ENCODE results near the gene MYBPH. TPM values are rescaled to one million over a fixed set of nuclear protein-coding genes. Genes with fewer than 3 reads are reported as not detected.
A peak's percentile ranks its signal among the peaks of the same experiment; 100 is the strongest.

The MYBPH gene
- total RNA-seq, 1 donor from 2014 or later: not detected

- DNase-seq (ENCODE audit: low read depth): no peak
These were observed 27.0 kb downstream of the MYBPH start for GRCh38 chr1:203148579-203148978.

- DNase-seq (ENCODE audit: low read depth): no peak
These were observed 27.5 kb downstream of the MYBPH start for GRCh38 chr1:203148127-203148526.

DNA sequence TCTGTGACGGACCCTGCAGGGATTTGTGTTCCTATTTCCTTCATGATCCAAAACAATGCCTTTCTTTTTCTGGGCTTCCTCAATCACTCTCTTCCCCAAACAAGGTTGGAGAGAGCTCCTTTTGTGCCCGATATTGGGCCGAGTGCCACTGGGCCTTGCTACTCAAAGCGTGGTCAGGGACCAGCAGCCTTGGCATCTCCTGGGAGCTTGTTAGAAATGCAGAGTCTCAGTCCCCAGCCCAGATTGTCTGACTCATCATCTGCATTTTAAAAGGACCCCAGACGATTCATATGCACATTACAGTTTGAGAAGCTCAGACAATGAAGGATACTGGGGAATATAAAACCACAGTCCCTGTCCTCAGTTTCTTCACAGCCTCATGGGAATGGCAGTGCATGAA is 28.2 kb downstream of the MYBPH start:
- no peak for DNase-seq (ENCODE audit: low read depth)

DNA sequence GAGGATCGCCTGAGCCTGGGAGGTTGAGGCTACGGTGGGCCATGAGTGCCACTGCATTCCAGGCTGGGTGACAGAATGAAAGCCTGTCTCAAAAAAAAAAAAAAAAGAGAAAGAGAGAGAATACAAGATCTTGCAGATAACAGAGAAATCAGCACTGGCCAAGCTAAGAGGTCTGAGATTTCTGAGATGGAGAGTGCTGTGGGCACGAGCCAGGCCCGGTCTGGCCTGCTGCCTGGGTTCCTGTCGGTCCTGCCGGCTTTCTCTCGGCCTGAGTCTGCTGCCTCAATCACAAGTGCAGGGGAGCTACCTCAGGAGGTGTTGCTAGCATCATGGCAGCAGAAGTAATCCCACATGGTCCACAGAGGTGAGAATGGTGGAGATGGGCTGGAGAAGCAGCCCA is 29.1 kb downstream of the MYBPH start:
- no peak for DNase-seq (ENCODE audit: low read depth)

DNA sequence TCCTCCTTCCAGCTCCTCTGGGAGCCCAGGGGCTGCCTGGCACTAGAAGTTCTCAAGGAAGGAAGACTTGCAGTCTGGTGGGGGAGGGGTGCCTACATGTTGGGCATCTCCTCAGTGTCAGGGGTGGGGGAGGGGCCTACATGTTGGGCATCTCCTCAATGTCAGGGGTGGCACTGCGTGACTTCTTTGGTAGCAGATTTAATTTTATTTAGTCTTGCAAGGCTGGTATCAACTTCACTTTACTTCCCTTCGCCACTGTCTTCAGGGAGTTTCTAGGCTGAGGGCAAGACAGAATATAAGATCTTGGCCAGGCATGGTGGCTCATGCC is 29.6 kb downstream of the MYBPH start:
- DNase-seq (ENCODE audit: low read depth): no peak

DNA sequence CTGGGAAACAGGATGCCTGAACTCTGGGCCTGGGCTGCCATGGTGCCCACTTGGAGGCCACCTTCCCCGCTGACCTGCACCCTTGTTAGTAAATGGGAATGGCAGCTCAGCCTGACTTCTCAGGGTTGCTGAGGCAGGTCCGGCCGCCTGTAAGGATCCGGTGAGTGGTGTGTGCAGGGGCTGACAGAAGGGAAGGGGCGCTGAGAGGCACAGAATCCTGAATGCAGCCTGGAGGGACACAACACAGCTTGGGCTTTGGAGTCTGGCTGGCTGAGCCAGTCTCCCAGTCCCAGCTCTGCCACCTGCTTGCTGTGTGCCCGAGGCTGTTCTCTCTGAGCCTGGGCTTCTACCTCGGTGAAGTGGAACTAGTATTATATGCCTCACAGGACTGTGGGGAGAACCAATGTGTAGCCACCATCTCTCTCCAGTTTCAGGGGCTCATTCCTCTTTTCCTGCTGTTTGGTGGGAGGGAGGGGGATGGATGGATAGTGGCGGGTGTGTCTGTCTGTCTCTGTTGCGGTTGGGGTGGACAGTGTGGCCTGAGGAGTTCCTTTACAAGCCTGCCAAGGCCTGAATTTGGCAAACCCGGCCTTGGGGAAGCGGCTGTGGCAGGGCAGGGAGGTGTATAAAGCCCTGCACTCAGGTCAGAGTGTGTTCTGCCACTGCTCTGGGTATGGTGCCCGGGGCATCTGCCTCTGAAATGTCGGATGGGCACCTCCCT is 30.1 kb downstream of the MYBPH start:
- no peak for DNase-seq (ENCODE audit: low read depth)

DNA sequence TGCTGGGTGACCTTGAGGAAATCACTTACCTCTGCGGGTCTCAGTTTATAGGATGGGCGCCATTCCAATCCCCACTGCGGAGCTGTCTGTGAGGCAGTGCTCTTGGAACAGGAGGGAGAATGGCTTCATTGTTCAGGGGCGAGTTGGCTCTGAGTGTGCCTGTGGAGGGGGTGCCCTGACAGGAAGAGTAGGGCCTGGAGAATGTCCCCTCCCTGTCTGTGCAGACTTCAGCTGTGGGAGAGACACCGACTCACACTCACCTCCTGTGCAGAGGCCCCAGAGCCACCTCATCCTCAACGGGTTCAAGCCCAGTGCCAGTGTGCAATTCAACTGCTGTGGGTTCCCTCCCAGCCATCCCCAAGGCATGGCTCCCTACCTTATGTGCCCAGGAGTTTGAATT is 31.0 kb downstream of the MYBPH start:
- DNase-seq (ENCODE audit: low read depth): no peak

GRCh38 chr1:203143641-203144040 is 32.0 kb downstream of the MYBPH start:
- no peak for DNase-seq (ENCODE audit: low read depth)

DNA sequence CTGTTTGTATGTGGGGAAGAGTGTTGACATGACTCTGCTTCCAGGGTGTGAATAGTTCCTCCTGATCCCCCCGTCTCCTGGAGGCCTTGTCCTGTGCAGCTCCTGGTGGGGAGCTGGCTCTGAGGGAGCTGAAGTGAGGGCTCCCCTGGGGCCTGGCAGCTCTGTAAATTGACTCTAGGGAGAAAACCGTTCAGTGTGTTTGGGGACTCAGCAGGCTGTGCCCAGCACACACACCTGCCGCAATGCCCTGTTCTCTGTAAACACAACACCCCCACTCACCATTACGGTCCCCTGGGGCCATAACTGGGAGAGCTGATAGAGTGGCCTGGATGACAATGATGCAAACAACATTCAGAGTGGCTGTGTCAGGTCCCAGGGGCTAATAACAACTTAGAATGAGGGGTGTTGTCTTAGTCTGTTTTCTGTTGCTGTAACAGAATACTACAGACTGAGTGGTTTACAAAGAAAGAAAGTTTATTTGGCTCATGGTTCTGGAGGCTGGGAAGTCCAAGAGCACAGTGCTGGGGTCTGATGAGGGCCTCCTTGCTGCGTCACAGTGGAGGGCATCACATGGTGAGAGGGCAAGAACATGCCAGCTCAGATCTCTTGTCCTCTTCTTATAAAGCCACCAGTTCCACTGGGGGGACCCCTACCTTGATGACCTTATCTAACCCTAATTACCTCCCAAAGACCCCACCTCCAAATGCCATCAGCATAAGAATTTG is 32.8 kb downstream of the MYBPH start:
- DNase-seq (ENCODE audit: low read depth): no peak

GRCh38 chr1:203142124-203142523 is 33.5 kb downstream of the MYBPH start:
- DNase-seq (ENCODE audit: low read depth): no peak

GRCh38 chr1:203140743-203141520 is 34.7 kb downstream of the MYBPH start:
- DNase-seq (ENCODE audit: low read depth): no peak

GRCh38 chr1:203139976-203140475 is 35.6 kb downstream of the MYBPH start:
- no peak for DNase-seq (ENCODE audit: low read depth)

GRCh38 chr1:203138066-203138465 is 37.6 kb downstream of the MYBPH start:
- no peak for DNase-seq (ENCODE audit: low read depth)

- DNase-seq (ENCODE audit: low read depth): no peak
These were observed 38.3 kb downstream of the MYBPH start for GRCh38 chr1:203137324-203137723.

DNA sequence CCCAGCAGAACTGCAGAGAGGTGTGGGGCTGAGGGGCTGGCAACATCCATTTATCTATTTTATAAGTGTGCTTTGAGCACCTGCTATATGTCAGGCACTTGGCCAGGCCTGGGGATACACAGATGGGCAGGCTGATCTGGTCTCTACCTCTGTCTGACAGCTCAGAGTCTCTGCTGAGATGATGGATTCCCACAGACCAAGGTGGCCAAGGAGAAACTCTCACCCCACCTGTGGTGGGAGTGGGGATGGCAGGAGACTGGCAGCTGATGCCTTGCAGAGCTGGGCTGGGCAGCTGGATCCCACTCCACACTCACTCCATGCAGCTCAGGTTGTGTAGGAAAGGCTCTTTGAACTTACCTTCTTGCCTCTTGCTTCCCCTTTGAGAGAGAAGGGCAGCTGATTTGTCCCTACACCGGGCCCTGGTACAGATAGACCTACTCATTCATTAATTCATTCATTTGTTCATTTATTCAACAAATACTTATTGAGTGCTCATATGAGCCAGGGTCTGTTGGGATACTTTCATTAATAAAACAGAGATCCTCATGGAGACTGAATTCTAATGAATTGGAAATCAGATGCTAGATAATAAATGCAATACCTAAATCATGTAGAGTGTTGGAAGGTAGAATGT is 39.1 kb downstream of the MYBPH start:
- no peak for DNase-seq (ENCODE audit: low read depth)

DNA sequence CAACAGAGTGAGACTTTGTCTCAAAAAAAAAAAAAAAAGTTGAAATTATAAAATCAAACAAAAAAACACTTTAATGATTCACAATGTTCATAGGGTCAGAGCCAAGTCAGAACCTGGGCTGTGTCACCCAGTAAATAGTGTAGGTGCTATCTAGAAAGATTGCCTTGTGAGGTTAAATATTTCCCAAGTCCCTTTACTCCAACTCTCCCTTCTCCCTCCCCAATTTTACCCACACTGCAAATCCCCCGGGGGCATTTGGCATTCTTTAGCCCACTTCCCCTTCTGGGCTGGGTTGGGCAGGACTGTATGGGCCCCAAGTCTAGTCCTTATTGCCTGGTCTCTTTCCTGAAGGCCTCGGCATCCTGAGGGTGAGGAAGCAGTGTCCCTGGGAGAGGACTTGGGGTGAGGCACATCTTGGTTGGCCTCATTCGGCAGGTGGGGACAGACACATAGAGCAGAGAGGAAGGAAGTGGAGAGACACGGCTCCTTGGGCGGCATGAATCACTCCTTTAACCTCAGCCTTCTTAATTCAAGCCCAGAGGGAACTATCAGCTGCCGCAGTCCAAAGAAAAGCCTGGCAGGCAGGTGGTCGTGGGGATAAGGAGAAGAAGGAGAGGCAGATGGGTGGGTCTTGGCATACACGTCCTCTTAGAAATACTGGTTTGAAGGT is 39.9 kb downstream of the MYBPH start:
- DNase-seq (ENCODE audit: low read depth): peak; percentile 72

DNA sequence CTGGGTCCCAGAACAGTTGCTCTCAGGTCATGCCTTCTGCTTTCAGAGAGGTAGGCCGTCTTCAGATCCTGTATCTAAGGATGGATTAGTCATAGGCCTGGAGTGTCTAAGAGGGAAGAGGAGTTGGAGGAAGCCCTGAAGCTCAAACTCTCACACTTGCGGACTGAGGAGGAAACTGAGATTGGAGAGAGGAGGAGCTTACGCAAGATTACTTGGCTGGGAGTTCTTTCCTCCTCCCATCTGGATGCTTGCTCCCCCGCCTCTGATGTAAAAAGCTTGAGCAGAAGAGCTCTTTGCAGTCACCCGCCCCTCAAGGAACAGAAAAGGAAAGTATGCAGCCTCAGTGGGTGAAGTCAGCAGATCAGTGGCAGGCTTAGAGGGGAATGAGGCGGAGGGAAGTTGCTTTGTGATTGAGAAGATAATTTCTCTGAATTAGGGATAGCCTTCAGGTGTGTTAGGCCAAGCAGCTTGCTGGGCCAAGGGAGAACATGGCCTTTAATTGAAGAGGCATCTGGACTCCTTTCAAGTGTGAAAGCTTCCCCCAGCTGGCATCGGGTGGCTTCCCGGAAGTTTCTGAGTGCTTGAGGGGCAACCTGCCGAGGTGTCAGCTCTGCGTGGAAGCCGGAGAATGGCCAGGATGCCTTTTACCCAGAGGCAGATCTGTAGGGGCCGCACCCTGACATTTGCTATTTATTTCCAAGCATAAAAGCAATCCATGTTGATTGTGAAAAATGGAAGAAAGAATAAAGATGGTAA is 41.5 kb downstream of the MYBPH start:
- DNase-seq (ENCODE audit: low read depth): peak; percentile 64

DNA sequence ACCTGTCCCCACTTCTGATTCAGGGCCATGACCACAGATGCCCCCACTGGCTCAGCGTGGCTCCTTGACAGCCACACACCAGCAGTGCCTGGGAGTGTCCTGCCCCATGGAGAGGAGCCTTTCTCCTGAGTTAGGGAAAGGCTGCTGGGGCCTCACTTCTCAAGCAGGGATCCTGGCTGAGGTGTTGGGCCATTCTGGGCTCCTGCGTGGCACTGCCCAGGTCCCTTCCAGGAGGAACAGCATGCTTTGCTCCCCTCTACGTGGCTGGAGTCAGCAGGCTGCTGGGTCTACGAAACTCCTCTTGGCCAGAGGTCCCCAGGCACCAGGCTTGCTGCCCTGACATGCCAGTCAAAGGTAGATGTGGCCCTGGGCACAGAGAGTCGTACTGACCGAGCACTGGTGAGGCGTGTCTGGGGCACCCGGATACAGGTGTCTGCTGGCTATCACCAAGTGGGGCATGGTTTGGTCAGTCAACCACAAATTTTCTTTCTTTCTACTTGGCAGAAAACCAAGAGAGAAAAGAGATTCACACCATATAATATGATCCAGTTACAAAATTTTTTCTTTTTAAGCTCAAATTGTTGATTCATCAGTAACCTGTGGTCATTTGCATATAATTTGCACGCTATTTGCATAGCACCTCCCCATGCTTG is 44.0 kb downstream of the MYBPH start:
- no peak for DNase-seq (ENCODE audit: low read depth)

DNA sequence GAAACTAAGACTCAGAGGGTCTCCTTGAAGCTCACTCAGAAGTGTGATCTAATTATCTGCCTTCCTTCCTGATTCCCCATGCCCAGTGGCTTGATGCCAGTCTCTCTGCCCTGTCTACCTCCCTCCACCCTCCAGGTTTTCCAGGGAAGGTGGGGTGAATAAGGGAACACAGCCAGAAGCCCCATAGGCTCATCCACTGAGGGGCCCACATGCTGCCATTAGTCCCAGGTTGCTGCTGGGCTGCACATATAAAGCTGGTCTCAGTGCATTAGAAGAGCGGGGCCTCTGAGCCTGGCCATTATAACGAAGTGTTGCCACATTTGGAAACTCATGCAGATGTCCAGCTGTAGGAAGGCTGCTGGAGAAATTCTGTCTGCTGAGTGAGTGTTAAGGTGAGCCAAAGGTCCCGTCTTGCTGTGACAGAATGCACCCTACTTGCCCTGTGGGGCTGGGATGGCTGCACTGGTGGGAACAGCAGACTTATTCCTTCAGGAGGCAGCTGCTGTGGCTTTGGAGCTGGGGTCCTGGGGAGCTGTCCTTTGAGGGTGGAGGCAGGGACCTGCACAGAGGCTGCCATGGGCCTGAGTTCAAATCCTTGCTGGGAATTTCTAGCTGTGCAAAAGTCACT is 45.2 kb downstream of the MYBPH start:
- no peak for DNase-seq (ENCODE audit: low read depth)
